Measurements from ENCODE around the gene PRKAG2. TPM values are rescaled to one million over a fixed set of nuclear protein-coding genes. Genes with fewer than 3 reads are reported as not detected.

The PRKAG2 gene
- total RNA-seq, 4 donors from 2014 or later = 38.8 to 94.4 (median 73.2) TPM

DNA sequence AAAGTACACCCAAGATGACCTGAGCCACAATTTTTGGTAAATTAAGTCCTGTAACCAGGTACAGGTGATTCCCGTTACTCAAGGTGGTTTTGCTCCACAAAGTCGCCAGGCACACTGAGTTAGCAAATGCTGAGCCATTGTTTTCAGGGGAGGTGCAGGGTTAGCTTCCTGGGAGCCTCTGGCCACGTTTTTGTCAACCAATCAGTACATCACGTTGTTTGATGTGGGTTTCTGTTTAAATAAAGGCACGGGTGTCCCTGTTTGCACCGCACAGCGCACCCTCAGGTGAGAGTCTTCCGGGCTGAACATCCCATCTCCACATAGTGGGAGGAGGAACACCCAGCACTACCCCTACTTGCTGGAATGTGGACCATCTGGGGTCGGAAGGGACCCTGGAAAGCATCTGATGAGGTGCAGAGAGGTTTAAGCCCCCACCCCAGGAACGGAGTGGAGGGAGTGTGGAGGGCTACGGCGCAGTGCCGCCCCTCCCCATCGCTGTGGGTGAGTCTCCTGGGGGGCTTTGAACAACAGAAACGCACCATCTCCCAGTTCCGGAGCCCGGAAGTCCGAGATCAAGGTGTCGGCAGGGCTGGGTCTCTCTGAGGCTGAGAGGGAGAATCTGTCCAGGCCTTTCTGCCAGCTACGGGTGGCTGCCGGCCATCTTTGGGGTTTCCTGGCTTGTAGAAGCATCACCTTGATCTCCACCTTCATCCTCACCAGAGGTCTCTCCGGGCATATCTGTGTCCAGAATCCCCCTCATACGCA lies 42.5 kb downstream of the PRKAG2 start:
- Histone ChIP-seq H3K36me3 (peaks cover 0 to 4% (median 0%) of the 10 kb centered on the region in 3 donors), H3K27ac (no peak overlapping the region), H3K4me3 (no peak overlapping the region), H3K9me3 (no peaks in the 10 kb centered on the region), H3K27me3 (no peaks in the 10 kb centered on the region), H3K4me1 (peaks cover 0 to 7% (median under 1%) of the 10 kb centered on the region in 4 donors)
- peak in 1 of 3 donors; percentile 9 for DNase-seq
- TF ChIP-seq, protein P1, sequence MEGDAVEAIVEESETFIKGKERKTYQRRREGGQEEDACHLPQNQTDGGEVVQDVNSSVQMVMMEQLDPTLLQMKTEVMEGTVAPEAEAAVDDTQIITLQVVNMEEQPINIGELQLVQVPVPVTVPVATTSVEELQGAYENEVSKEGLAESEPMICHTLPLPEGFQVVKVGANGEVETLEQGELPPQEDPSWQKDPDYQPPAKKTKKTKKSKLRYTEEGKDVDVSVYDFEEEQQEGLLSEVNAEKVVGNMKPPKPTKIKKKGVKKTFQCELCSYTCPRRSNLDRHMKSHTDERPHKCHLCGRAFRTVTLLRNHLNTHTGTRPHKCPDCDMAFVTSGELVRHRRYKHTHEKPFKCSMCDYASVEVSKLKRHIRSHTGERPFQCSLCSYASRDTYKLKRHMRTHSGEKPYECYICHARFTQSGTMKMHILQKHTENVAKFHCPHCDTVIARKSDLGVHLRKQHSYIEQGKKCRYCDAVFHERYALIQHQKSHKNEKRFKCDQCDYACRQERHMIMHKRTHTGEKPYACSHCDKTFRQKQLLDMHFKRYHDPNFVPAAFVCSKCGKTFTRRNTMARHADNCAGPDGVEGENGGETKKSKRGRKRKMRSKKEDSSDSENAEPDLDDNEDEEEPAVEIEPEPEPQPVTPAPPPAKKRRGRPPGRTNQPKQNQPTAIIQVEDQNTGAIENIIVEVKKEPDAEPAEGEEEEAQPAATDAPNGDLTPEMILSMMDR (IDR thresholded peaks at IDR 0.05) = no peak
- TF ChIP-seq POLR2A (IDR thresholded peaks at IDR 0.05) = no peak

DNA sequence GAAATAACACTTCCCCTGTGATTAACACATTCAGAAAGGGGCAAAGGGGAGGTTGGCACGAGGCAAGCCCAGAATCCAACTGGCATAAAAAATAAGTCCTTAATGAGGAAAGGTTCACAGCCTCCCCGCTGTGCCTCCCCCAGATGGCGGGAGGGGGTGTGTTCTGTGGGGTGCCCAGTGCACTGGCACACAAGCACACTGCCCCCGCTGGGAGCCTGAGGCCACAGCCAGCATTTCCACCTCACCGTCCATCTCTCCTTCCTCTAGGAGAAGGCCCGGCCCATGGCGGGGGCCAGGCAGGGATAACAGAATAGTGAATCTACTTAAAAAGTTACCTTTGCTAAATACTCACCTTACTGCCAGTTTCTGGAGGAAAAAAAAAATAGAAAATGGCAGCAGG lies 43.2 kb downstream of the PRKAG2 start:
- DNase-seq = peak in 1 of 3 donors; percentile 24
- no peaks in the 10 kb centered on the region for H3K9me3 ChIP-seq
- H3K4me3 ChIP-seq = no peak overlapping the region
- peaks cover 0 to 4% (median 0%) of the 10 kb centered on the region in 3 donors for H3K36me3 ChIP-seq
- H3K27ac ChIP-seq = no peak overlapping the region
- H3K27me3 ChIP-seq = no peaks in the 10 kb centered on the region
- peaks cover 0 to 7% (median 0%) of the 10 kb centered on the region in 4 donors for H3K4me1 ChIP-seq
- TF ChIP-seq, protein P1 (IDR thresholded peaks at IDR 0.05) = no peak
- no peak for TF ChIP-seq POLR2A (IDR thresholded peaks at IDR 0.05)

DNA sequence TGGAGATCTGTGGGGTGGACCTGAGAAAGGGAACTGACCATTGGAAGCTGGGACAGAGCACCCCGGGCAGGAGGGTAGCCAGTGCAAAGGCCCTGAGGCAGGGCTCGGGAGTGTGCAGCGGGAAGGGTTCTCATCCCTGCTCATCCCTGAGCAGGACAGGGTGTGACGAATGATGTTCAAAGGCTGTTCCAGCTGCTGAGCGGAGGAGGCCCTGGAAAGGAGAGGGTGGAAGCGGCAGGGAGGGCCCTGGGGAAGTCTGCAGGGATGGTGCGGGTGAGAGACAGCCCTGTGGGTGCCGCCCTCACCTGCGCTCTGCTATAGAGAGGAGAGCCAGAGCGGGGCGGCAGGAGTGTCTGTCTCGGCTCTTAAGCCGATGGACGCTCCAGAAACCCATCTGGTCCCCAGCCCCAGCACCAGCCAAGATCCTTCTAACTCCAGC lies 43.7 kb downstream of the PRKAG2 start:
- Histone ChIP-seq H3K36me3 (peaks cover 0 to 4% (median 0%) of the 10 kb centered on the region in 3 donors), H3K9me3 (no peaks in the 10 kb centered on the region), H3K27ac (no peak overlapping the region), H3K27me3 (no peaks in the 10 kb centered on the region), H3K4me1 (peaks cover 0 to 3% (median 0%) of the 10 kb centered on the region in 4 donors), H3K4me3 (no peak overlapping the region)
- peak in 1 of 3 donors; percentile 22 for DNase-seq
- TF ChIP-seq, protein P1 (IDR thresholded peaks at IDR 0.05) = no peak
- no peak for TF ChIP-seq POLR2A (IDR thresholded peaks at IDR 0.05)

DNA sequence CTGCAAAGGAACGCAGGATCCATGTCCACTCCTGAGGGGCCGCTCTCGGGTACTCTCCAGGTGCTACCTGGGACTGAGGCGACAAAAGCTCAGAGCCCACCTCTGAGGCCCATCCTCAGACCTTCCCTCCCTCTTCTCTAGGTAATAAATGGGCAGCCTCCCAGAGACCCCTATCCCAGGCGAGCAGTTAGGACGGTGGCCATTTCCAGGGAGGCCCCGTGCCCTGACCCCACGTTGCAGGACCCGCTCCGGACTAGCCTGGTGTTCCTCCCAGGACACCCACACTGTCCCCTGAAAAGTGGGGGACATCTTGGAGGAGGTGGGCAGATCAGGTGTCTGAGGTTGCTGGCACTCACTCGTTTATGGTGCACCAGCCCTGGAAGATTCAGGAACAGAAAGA lies 44.3 kb downstream of the PRKAG2 start:
- Histone ChIP-seq H3K36me3 (peaks cover 0 to 4% (median 0%) of the 10 kb centered on the region in 3 donors), H3K27me3 (no peaks in the 10 kb centered on the region), H3K9me3 (no peaks in the 10 kb centered on the region), H3K27ac (no peak overlapping the region), H3K4me1 (no peaks in the 10 kb centered on the region), H3K4me3 (no peak overlapping the region)
- TF ChIP-seq, protein P1 (IDR thresholded peaks at IDR 0.05) = no peak
- TF ChIP-seq POLR2A (IDR thresholded peaks at IDR 0.05) = no peak
- DNase-seq = no peak

DNA sequence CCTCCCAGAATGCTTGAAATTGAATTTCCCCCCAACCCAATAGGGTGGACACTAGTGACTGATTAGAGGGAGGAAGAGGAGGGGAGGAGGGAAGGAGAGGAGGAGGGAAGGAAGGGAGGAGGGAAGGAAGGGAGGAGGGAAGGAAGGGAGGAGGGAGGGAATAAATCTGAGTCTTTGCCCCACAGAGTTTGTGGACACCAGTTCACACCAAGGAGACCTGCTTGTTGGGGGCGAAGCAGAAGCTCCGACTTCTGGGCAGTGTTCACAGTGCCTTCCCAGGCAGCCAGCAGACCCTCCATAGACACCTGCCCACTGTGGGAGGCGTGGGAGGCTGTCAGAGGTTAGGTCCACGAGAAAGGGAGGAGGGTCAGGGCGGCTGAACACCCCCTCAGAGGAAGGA lies 44.8 kb downstream of the PRKAG2 start:
- no peak overlapping the region for H3K27ac ChIP-seq
- no peaks in the 10 kb centered on the region for H3K4me1 ChIP-seq
- no peak overlapping the region for H3K4me3 ChIP-seq
- TF ChIP-seq POLR2A (IDR thresholded peaks at IDR 0.05) = no peak
- TF ChIP-seq, protein P1 (IDR thresholded peaks at IDR 0.05) = no peak
- DNase-seq = no peak
- H3K27me3 ChIP-seq = no peaks in the 10 kb centered on the region
- H3K9me3 ChIP-seq = no peaks in the 10 kb centered on the region
- H3K36me3 ChIP-seq = peaks cover 0 to 4% (median 0%) of the 10 kb centered on the region in 3 donors

Data from Peyer's patch (tissue), 4 donors.